Measurements from ENCODE around the gene CCDC28B. TPM values are rescaled to one million over a fixed set of nuclear protein-coding genes. Genes with fewer than 3 reads are reported as not detected.
A peak's percentile ranks its signal among the peaks of the same experiment; 100 is the strongest.

Gene CCDC28B
- polyA plus RNA-seq, 1 of the 3 experiments (the other 2 are of a cell fraction): 26.3 TPM

DNA sequence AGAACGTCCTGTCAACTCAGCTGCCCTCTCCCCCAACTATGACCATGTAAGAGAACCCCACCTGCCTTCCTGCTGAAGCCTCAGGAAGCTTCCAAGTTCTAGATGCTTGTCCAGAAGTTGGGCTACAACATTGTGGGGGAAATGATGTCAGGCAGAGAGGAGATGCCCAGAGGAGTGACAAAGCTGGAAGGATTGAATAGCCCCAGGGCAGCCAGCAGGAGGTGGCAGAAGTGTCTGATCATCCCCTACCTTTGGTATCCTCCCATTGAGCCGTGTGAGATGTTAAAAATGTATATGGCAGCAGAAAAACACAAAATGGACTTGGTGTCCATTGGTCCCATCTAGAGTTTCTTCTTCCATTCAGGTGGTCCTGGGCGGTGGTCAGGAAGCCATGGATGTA is 28.4 kb downstream of the CCDC28B start:
- peaks cover 7% of the 10 kb centered on the region for H3F3A ChIP-seq (replicated peaks; ENCODE audit: insufficient read depth)
- no peaks in the 10 kb centered on the region for H3K27me3 ChIP-seq (ENCODE audit: insufficient read depth)
- H2AFZ ChIP-seq (ENCODE audit: low read depth): no peak overlapping the region
- H3K79me2 ChIP-seq (ENCODE audit: insufficient read depth): peaks cover 18% of the 10 kb centered on the region
- TF ChIP-seq, protein P1, sequence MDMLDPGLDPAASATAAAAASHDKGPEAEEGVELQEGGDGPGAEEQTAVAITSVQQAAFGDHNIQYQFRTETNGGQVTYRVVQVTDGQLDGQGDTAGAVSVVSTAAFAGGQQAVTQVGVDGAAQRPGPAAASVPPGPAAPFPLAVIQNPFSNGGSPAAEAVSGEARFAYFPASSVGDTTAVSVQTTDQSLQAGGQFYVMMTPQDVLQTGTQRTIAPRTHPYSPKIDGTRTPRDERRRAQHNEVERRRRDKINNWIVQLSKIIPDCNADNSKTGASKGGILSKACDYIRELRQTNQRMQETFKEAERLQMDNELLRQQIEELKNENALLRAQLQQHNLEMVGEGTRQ (IDR thresholded peaks at IDR 0.05; ENCODE audit: borderline replicate concordance, low read depth, low read length): no peak
- TF ChIP-seq TCF12 (IDR thresholded peaks at IDR 0.05) (no peak), MXI1 (IDR thresholded peaks at IDR 0.05; ENCODE audit: low read depth, low read length) (no peak), GABPA (IDR thresholded peaks at IDR 0.05; ENCODE audit: low read depth) (no peak), JUND (IDR thresholded peaks at IDR 0.05) (no peak), SIN3A (IDR thresholded peaks at IDR 0.05; ENCODE audit: borderline replicate concordance, low read depth, low read length) (no peak), RXRA (IDR thresholded peaks at IDR 0.05; ENCODE audit: borderline replicate concordance, low read depth) (no peak)
- TF ChIP-seq, protein P2, sequence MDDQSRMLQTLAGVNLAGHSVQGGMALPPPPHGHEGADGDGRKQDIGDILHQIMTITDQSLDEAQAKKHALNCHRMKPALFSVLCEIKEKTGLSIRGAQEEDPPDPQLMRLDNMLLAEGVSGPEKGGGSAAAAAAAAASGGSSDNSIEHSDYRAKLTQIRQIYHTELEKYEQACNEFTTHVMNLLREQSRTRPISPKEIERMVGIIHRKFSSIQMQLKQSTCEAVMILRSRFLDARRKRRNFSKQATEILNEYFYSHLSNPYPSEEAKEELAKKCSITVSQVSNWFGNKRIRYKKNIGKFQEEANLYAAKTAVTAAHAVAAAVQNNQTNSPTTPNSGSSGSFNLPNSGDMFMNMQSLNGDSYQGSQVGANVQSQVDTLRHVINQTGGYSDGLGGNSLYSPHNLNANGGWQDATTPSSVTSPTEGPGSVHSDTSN (IDR thresholded peaks at IDR 0.05): no peak
- TF ChIP-seq, protein P3, sequence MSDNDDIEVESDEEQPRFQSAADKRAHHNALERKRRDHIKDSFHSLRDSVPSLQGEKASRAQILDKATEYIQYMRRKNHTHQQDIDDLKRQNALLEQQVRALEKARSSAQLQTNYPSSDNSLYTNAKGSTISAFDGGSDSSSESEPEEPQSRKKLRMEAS (IDR thresholded peaks at IDR 0.05; ENCODE audit: low read depth): no peak
- H3K27ac ChIP-seq (ENCODE audit: low read depth in 2 of 2, low read length in 1 of 2): no peak overlapping the region
- H3K4me3 ChIP-seq (ENCODE audit: low read depth in 2 of 2, low read length in 1 of 2): no peak overlapping the region
- H3K9ac ChIP-seq: no peak overlapping the region
- peaks cover under 1 to 3% of the 10 kb centered on the region in 2 experiments; a peak in 3 of 4 replicates for H3K4me1 ChIP-seq (ENCODE audit: control insufficient read depth in 1 of 2, insufficient read depth in 2 of 2, low read depth in 1 of 2, low read length in 1 of 2)
- no peaks in the 10 kb centered on the region for H4K20me1 ChIP-seq (ENCODE audit: insufficient read depth)
- H3K9me3 ChIP-seq: no peaks in the 10 kb centered on the region
- 100% methylated on average over 3 of the region's 3 CpGs for WGBS (ENCODE audit: low lambda C conversion rate)
- no peak for DNase-seq
- ChIA-PET CTCF (interaction anchor here (0.8 to 2.6 kb wide), 2 partner anchors 12 to 19 kb away, joined by 3 to 11 read pairs; no protein-coding TSS in a partner anchor), POLR2A (interaction anchor here (2.1 kb wide), 1 partner anchor 11 kb away, joined by 5 read pairs; no protein-coding TSS in a partner anchor)
- no peaks in the 10 kb centered on the region for H3K9me2 ChIP-seq
- H3K4me2 ChIP-seq: no peak overlapping the region
- H3K36me3 ChIP-seq (replicated peaks in 1 of 2; ENCODE audit: control insufficient read depth in 1 of 2, insufficient read depth in 2 of 2, low read length in 1 of 2): peaks cover 48 to 65% of the 10 kb centered on the region in 2 experiments

DNA sequence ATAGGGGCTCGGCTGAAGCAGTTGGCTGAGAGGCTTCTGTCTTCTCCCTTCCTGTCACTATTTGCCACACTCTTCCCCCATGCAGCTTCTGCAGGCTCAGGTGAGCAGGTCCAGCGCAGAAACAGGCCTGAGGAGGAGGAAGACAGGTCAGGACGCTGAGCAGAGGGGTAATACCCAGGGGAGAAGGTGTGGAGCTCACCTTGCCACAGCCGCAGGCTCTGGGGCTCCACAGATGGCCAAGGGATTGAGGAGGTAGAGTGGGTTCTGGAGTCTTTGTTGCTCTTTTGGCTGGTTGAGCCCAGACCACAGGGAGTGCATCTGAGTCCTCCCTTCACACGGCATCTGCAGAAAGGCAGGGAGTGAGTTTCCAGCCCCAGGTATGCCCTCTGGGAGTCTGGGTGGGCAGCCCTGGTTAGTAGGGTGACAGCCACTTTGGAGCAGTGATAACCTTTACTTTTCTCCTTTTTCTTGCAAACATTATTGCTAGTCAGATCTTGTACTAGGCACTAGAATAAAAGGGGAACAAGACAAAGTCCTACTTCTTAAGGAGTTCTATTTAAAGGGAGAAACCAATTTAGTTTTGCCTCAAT is 31.5 kb downstream of the CCDC28B start:
- WGBS (ENCODE audit: low lambda C conversion rate): 82% methylated on average over 5 of the region's 5 CpGs
- H3K79me2 ChIP-seq (ENCODE audit: insufficient read depth): no peaks in the 10 kb centered on the region
- no peaks in the 10 kb centered on the region for H3K27me3 ChIP-seq (ENCODE audit: insufficient read depth)
- peaks cover 26% of the 10 kb centered on the region for H3F3A ChIP-seq (replicated peaks; ENCODE audit: insufficient read depth)
- no peaks in the 10 kb centered on the region for H4K20me1 ChIP-seq (ENCODE audit: insufficient read depth)
- no peak overlapping the region for H3K9ac ChIP-seq
- no peak overlapping the region for H3K4me2 ChIP-seq
- H3K9me3 ChIP-seq: no peaks in the 10 kb centered on the region
- TF ChIP-seq POLR2AphosphoS5 (IDR thresholded peaks at IDR 0.05; ENCODE audit: low read depth, low read length) (peak; percentile 22; the same call in 1 of the 2 replicates), GABPA (IDR thresholded peaks at IDR 0.05; ENCODE audit: low read depth) (no peak)
- CTCF ChIA-PET: interaction anchor here (0.6 to 1.4 kb wide), 3 partner anchors 9 to 511 kb away, joined by 3 to 5 read pairs (median 4); no protein-coding TSS in a partner anchor
- no peaks in the 10 kb centered on the region for H3K9me2 ChIP-seq
- DNase-seq: no peak
- H3K36me3 ChIP-seq (replicated peaks in 1 of 2; ENCODE audit: control insufficient read depth in 1 of 2, insufficient read depth in 2 of 2, low read length in 1 of 2): peaks cover 35 to 36% of the 10 kb centered on the region in 2 experiments
- H3K4me1 ChIP-seq (ENCODE audit: control insufficient read depth in 1 of 2, insufficient read depth in 2 of 2, low read depth in 1 of 2, low read length in 1 of 2): peaks cover 0 to 12% of the 10 kb centered on the region in 2 experiments; a peak in 1 of 4 replicates
- POLR2A ChIA-PET: interaction anchor here (0.7 kb wide), 1 partner anchor 10 kb away, joined by 3 read pairs; no protein-coding TSS in a partner anchor
- H2AFZ ChIP-seq (ENCODE audit: low read depth): no peak overlapping the region
- H3K27ac ChIP-seq (ENCODE audit: low read depth in 2 of 2, low read length in 1 of 2): no peak overlapping the region
- H3K4me3 ChIP-seq (ENCODE audit: low read depth in 2 of 2, low read length in 1 of 2): no peak overlapping the region

Data from SK-N-SH (cell line).